GM12874 (cell line): ENCODE measurements around the gene PRKCZ.

ENCODE experiments used
- CTCF ChIP-seq: IDR thresholded peaks from 2 replicates; pipeline ENCODE4 v1.5.1; 2011; ENCODE audit warnings: low read depth, mild to moderate bottlenecking, control low read depth, low read length, moderate library complexity; ENCODE audit not compliant: insufficient read depth

PRKCZ gene

GRCh38 chr1:2049718-2050431 lies at the start of gene PRKCZ:
Gene PRKCZ, plus strand, starts transcription at chr1:2050411. Its CDS starts 220 bp downstream, at chr1:2050631.
- no peak for TF ChIP-seq CTCF

- no peak for TF ChIP-seq CTCF
These were observed 49.8 kb upstream of the PRKCZ start for GRCh38 chr1:2000432-2000831.

- no peak for TF ChIP-seq CTCF
These were observed 49.4 kb upstream of the PRKCZ start for GRCh38 chr1:2000850-2001249.

GRCh38 chr1:2001773-2002411 lies 48.3 kb upstream of the PRKCZ start:
- TF ChIP-seq CTCF, result no peak

- no peak for TF ChIP-seq CTCF
These were observed 46.6 kb upstream of the PRKCZ start, which contains the start of gene CFAP74 for GRCh38 chr1:2003541-2004131. Gene CFAP74, minus strand, starts transcription at chr1:2003786. Its CDS starts 12,830 bp downstream, at chr1:1990956.

- TF ChIP-seq CTCF, result no peak
These were observed 45.4 kb upstream of the PRKCZ start for GRCh38 chr1:2004856-2005255.
